HG03432 (cell line): ENCODE results near the gene SCN2A.
"Not testable (repeated sequence)": the region's sequence is repeated elsewhere in the genome, so short reads cannot be mapped to it uniquely, and the experiment has no call there.

Experiments
- ATAC-seq: cut with Tn5 transposase; IDR thresholded peaks from one replicate; pipeline ENCODE4 v1.9.1; 2021; ENCODE audit warnings: mild to moderate bottlenecking, moderate library complexity; ENCODE audit not compliant: unreplicated experiment

The SCN2A gene

GRCh38 chr2:165312999-165313398 lies 73.8 kb downstream of the SCN2A start:
- no peak for ATAC-seq

GRCh38 chr2:165313509-165313908 lies 74.3 kb downstream of the SCN2A start:
- no peak for ATAC-seq

GRCh38 chr2:165328272-165328671 lies 89.1 kb downstream of the SCN2A start:
- ATAC-seq, result peak; percentile 74

- not testable (repeated sequence) for ATAC-seq
Measured at GRCh38 chr2:165344276-165344675, 105.1 kb downstream of the SCN2A start.

GRCh38 chr2:165348441-165348840 lies 109.2 kb downstream of the SCN2A start:
- no peak for ATAC-seq

GRCh38 chr2:165349181-165349580 lies 110.0 kb downstream of the SCN2A start:
- ATAC-seq, result no peak

- peak; percentile 99 for ATAC-seq
Measured at GRCh38 chr2:165357758-165358157, 118.5 kb downstream of the SCN2A start.

GRCh38 chr2:165361514-165361913 lies 122.3 kb downstream of the SCN2A start:
- ATAC-seq, result no peak

- ATAC-seq, result no peak
Measured at GRCh38 chr2:165369131-165369897, 130.1 kb downstream of the SCN2A start.

GRCh38 chr2:165369898-165370296 lies 130.7 kb downstream of the SCN2A start:
- no peak for ATAC-seq

- ATAC-seq, result no peak
Measured at GRCh38 chr2:165371356-165371755, 132.1 kb downstream of the SCN2A start.

GRCh38 chr2:165373278-165374010 lies 134.2 kb downstream of the SCN2A start:
- no peak for ATAC-seq

GRCh38 chr2:165376571-165376975 lies 137.4 kb downstream of the SCN2A start:
- no peak for ATAC-seq

- no peak for ATAC-seq
Measured at GRCh38 chr2:165382362-165382761, 143.1 kb downstream of the SCN2A start.

GRCh38 chr2:165390875-165391274 lies 151.7 kb downstream of the SCN2A start:
- no peak for ATAC-seq

GRCh38 chr2:165391791-165392190 lies 152.6 kb downstream of the SCN2A start:
- no peak for ATAC-seq

- peak; percentile 38 for ATAC-seq
Measured at GRCh38 chr2:165398603-165399002, 159.4 kb downstream of the SCN2A start.

- ATAC-seq, result peak; percentile 70
Measured at GRCh38 chr2:165401285-165401852, 162.2 kb downstream of the SCN2A start.

GRCh38 chr2:165402162-165402561 lies 162.9 kb downstream of the SCN2A start:
- no peak for ATAC-seq

- ATAC-seq, result no peak
Measured at GRCh38 chr2:165406173-165406572, 167.0 kb downstream of the SCN2A start.

GRCh38 chr2:165407466-165407865 lies 168.3 kb downstream of the SCN2A start:
- no peak for ATAC-seq

GRCh38 chr2:165408186-165408585 lies 169.0 kb downstream of the SCN2A start:
- no peak for ATAC-seq
